Transverse colon (tissue), 4 donors: ENCODE results near the gene SRSF7.
A peak's percentile ranks its signal among the peaks of the same experiment; 100 is the strongest.

Source experiments
- CTCF ChIP-seq, 5 experiments: fragments of 200-600 bp in 3 of 5; fragments of 450-650 bp in 2 of 5; sonication (generic) in 3 of 5; IDR thresholded peaks; 1 replicate in 2 of 5; 2 replicates in 3 of 5; pipeline ENCODE4 v1.5.1; 2016 to 2017; ENCODE audit warnings: antibody characterized with exemption in 5 of 5, inconsistent platforms in 3 of 5, mild to moderate bottlenecking in 2 of 5, moderate library complexity in 1 of 5
- POLR2A ChIP-seq: fragments of 450-650 bp; IDR thresholded peaks from one replicate; pipeline ENCODE4 v1.6.1; 2016; ENCODE audit warnings: antibody characterized with exemption, mild to moderate bottlenecking, moderate library complexity
- POLR2AphosphoS5 ChIP-seq, 3 donors: sonication (generic); formaldehyde crosslinking; IDR thresholded peaks; one replicate each; pipeline ENCODE4 v1.6.1; 2016; ENCODE audit warnings: antibody characterized with exemption in 3 of 3

GRCh38 chr2:38750891-38751595, at the start of gene SRSF7:
- TF ChIP-seq POLR2AphosphoS5 (IDR thresholded peaks at IDR 0.05) (peak; percentile 100), CTCF (IDR thresholded peaks at IDR 0.05) (peak in 3 of 5 experiments; percentile 15 to 22 (median 17)), POLR2A (peak; percentile 100)
